ENCODE data around the gene KLHL3. TPM values are rescaled to one million over a fixed set of nuclear protein-coding genes. Genes with fewer than 3 reads are reported as not detected.

KLHL3 gene
- total and polyA plus RNA-seq, 10 donors = 1.3 to 17.9 (median 9.5) TPM

- Histone ChIP-seq H3K9me3 (no peaks in the 10 kb centered on the region), H3K27me3 (replicated peaks in 1 of 7) (no peaks in the 10 kb centered on the region), H3K27ac (peak overlapping the region in 7 of 8 donors; percentile 93 to 100 (median 99)), H3K4me3 (peak overlapping the region; percentile 36 to 75 (median 64)), H3K36me3 (peaks cover 0 to 3% (median 0%) of the 10 kb centered on the region in 6 donors), H3K4me1 (peaks cover 15 to 64% (median 45%) of the 10 kb centered on the region in 6 donors)
- DNase-seq = no peak
- intact Hi-C loops (cut with DNase I; ENCODE audit: low total_unique reads) = no loop called here
- 0 to 3% (median 1%) methylated on average over 7 of the region's 7 CpGs for WGBS, 5 donors
- no peak for TF ChIP-seq POLR2AphosphoS5 (IDR thresholded peaks at IDR 0.05)
- peak; percentile 45 to 77 (median 65) for TF ChIP-seq CTCF (IDR thresholded peaks at IDR 0.05 in 8 of 11, conservative IDR thresholded peaks at IDR 0.05 in 3 of 11)
- TF ChIP-seq POLR2A (IDR thresholded peaks at IDR 0.05) = no peak
These were observed 16.1 kb upstream of the KLHL3 start for GRCh38 chr5:137751869-137752491.

GRCh38 chr5:137750436-137750835 lies 14.5 kb upstream of the KLHL3 start:
- 81 to 93% (median 83%) methylated on average over 1 of the region's 1 CpG for WGBS, 5 donors
- H3K4me1 ChIP-seq = peaks cover 15 to 63% (median 43%) of the 10 kb centered on the region in 6 donors
- no peaks in the 10 kb centered on the region for H3K9me3 ChIP-seq
- intact Hi-C loops (cut with DNase I; ENCODE audit: low total_unique reads) = no loop called here
- no peak overlapping the region for H3K27ac ChIP-seq
- H3K36me3 ChIP-seq = peaks cover 0 to 3% (median 0%) of the 10 kb centered on the region in 6 donors
- no peaks in the 10 kb centered on the region for H3K27me3 ChIP-seq (replicated peaks in 1 of 7)
- no peak overlapping the region for H3K4me3 ChIP-seq
- TF ChIP-seq POLR2A (IDR thresholded peaks at IDR 0.05) = no peak
- no peak for TF ChIP-seq POLR2AphosphoS5 (IDR thresholded peaks at IDR 0.05)
- no peak for TF ChIP-seq CTCF (IDR thresholded peaks at IDR 0.05 in 8 of 11, conservative IDR thresholded peaks at IDR 0.05 in 3 of 11)
- no peak for DNase-seq

DNA sequence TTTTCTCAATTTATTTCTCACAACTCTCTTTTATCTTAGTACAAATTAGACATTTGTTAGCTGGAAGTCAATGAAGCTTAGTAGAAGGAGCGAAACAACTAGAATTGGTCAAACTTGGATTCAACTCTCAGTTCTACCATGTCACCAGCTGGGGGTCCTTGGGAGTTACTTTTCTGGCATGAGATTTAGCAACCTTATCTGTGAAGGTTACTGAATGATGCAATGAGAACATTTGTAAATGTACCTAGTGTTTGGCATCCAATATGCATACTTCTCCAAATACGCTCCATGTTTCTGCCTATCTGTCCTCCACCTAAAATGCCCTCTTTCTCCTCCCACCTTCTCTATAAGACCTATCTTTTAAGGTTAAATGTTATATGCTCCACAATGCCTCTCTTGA lies 12.0 kb upstream of the KLHL3 start:
- Histone ChIP-seq H3K4me1 (peaks cover 15 to 60% (median 33%) of the 10 kb centered on the region in 6 donors), H3K27ac (no peak overlapping the region), H3K27me3 (replicated peaks in 1 of 7) (no peaks in the 10 kb centered on the region), H3K9me3 (no peaks in the 10 kb centered on the region), H3K4me3 (no peak overlapping the region), H3K36me3 (peaks cover 0 to 3% (median 0%) of the 10 kb centered on the region in 6 donors)
- DNase-seq = no peak
- 92 to 96% (median 95%) methylated on average over 2 of the region's 2 CpGs for WGBS, 5 donors
- TF ChIP-seq CTCF (IDR thresholded peaks at IDR 0.05 in 8 of 11, conservative IDR thresholded peaks at IDR 0.05 in 3 of 11) = no peak
- TF ChIP-seq POLR2AphosphoS5 (IDR thresholded peaks at IDR 0.05) = no peak
- intact Hi-C loops (cut with DNase I; ENCODE audit: low total_unique reads) = no loop called here

GRCh38 chr5:137743031-137743640 lies 7.2 kb upstream of the KLHL3 start:
- H3K27ac ChIP-seq = no peak overlapping the region
- intact Hi-C loops (cut with DNase I; ENCODE audit: low total_unique reads) = loop anchor here (2.0 kb wide), 1 partner anchor 82 kb away; no protein-coding TSS in a partner anchor
- no peaks in the 10 kb centered on the region for H3K27me3 ChIP-seq (replicated peaks in 1 of 7)
- peaks cover 0 to 1% (median 0%) of the 10 kb centered on the region in 8 donors for H3K9me3 ChIP-seq
- DNase-seq = no peak
- peaks cover 0 to 15% (median 0%) of the 10 kb centered on the region in 6 donors for H3K4me1 ChIP-seq
- no peak overlapping the region for H3K4me3 ChIP-seq
- 69 to 74% (median 73%) methylated on average over 4 of the region's 4 CpGs for WGBS, 5 donors
- TF ChIP-seq CTCF (IDR thresholded peaks at IDR 0.05 in 8 of 11, conservative IDR thresholded peaks at IDR 0.05 in 3 of 11) (peak; percentile 29 to 72 (median 57)), POLR2A (IDR thresholded peaks at IDR 0.05) (no peak), POLR2AphosphoS5 (IDR thresholded peaks at IDR 0.05) (no peak)
- H3K36me3 ChIP-seq = no peaks in the 10 kb centered on the region
